GM21825 (cell line): ENCODE results near the gene MFNG.

Experiments used
- ATAC-seq: cut with Tn5 transposase; IDR thresholded peaks from one replicate; pipeline ENCODE4 v1.9.1; 2021; ENCODE audit warnings: mild to moderate bottlenecking, moderate library complexity; ENCODE audit not compliant: unreplicated experiment

The MFNG gene

DNA sequence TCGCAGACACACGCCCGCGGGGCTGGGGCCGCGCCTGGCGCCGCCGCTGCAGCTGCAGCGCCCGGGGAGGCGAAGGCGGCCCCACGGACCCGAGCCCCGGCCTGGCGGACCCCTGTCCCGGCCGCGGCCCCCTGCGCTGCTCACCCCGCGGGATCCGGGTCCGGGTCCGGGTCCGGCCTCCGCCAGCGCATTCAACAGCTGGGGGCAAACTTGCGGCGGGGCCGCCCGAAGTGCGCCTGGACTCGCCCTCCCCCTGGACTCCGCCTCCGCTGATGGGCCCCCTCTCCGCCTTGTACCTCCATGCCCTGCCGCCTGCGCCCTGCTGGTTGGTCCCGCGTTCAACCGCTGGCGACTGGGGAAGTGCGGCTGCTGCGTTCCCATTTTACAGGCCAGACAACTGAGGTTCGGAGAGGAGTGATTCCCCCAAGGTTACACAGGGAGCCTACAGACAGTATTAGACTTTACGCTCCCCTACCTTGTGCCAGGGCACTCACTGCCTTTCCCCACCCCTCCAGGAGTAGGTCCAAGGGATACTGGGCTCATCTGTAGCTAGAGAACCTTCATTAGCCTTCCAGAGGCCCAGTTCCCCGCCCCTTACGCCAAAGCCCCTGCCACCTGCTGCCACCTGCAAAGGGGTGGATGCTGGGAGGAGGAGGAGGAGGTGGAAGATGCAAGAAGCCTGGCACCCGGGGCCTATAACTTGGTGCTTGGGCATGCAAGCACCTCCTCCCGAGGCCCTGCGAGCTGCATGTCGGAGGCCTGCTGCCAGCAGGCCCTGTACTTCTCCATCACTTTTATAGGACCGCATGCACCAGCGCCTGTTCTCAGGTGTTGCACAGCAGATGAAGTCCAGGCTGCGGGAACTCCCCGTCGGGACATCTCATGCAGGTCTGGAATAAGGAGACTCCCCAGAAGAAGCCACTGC, 58.2 kb downstream of the MFNG start:
- no peak for ATAC-seq

DNA sequence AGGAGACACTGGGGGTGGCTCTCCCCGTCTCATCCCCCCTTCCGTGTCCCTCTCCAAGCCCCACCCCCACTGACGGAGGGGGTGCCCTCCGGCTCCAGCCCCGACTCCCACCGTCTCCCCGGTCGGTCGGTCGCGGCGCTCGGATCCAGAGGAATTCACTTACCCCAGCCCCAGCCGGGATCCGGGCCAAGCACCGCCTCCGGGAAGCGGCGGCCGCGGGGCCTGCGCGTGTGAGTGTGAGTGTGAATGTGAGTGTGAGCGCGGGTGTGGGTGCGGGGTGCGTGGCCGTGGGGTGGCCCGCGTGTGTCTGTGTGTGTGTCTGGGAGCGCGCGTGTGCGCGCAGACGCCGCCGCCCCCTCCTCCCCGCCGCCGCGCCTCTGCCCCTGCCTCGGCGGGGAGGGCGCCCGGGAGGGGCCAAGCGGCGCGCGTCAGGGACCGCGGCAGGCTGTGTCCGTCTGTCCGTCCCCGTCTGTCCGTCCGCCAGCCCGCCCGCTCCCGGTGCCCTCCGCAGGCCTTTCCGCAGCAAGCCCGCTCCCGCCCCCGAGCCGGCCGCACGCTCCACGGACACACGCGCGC, 59.0 kb downstream of the MFNG start, which contains the start of gene ELFN2:
Gene ELFN2, minus strand, starts transcription at position 345 of the 576 bp plus-strand sequence. CDS start 51,945 bp downstream, outside the sequence.
- ATAC-seq: no peak

DNA sequence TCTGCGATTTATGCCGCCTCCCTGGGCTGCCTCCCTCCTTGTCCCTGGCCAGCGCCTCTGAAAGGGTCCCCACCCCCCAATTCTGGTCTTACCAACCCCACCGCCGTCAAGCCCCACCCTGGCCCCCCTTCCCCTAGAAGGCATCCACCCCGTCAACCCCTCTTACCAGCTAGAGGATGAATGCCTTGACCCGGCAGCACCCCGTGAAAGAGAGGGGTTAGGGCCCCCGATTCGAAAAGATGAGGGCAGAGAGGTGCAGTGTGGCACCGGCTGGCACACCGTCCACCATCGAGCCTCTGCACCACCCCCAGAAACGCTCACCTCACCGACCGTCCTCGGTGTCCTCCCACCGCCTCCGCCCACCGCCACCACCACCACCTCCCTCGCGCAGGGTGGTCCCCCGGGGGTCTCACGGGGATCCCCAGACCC, 59.5 kb downstream of the MFNG start:
- ATAC-seq: no peak

DNA sequence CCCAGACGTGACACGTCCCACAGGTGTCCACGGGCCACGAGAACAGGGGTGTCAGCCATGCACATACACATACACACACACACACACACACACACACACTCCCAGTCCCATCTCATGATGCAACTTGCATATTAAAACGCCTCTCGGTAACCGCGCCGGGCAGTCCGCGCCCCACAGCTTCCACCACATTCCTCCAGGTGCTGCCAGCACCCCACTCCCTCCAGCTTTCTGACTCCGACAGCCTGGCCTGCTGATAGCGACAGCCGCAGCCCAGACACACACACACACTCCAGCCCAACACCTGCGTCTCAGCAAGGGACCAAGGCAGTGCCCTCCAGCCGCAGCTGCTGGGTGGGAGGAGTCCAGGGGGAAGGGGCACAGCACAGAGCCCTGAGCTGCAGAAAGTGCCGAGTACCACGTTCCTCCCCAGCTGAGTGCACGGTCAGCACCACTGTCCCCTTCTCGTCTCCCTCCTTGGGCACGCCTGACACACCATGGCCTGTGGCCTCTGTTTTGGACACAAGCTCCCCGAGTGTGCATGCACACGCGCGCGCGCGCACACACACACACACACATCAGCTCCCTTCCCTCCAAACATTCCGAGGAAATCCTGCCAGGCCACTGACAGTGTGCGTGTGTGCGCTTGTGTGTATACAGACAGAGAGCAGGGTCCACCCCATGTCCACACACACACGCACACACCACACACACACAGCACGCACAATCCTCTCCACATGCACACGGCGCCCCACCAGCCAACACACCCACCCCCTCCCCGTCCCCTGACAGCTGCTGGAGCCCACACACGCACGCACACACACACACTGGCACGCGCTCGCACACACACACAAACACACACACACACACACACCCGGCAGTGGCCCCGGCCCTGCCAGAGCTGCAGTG, 60.1 kb downstream of the MFNG start:
- no peak for ATAC-seq

DNA sequence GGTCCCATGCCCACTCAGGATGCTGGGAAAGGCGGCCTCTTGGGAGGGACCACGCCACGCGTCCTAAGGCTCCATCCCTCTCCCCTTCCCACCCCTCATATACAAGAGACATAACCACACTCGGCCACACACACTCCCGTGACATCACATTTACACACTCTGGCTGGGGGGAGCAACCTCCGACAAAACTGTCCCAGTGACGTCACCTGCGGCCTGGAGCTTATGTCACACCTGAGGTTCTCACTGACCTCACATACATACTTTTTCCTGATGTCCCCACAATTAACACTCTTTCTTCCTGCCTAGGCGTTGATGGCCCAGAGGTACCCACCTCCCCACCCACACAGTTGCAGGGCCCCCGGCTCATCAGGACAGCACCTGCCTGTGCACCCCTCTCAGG, 60.8 kb downstream of the MFNG start:
- no peak for ATAC-seq

DNA sequence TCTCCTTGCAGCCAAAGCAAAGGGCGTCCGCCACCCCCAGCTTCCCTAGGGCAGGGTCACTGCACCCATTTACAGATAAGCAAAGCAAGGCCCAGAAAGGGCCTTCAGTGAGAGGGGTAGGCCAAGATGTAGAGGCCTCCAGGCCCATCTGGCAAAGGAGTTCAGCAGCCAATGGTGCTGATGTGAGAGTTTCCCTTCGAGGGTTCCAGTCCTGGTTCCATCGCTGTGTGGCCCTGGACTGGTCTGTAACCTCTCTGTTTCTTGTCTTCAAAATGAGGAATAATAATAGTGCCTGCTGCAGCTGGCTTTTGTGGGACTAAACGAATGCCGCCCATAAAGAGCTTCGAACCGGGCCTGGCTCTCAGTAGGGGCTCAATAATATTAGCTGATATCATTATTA, 62.9 kb downstream of the MFNG start:
- no peak for ATAC-seq

DNA sequence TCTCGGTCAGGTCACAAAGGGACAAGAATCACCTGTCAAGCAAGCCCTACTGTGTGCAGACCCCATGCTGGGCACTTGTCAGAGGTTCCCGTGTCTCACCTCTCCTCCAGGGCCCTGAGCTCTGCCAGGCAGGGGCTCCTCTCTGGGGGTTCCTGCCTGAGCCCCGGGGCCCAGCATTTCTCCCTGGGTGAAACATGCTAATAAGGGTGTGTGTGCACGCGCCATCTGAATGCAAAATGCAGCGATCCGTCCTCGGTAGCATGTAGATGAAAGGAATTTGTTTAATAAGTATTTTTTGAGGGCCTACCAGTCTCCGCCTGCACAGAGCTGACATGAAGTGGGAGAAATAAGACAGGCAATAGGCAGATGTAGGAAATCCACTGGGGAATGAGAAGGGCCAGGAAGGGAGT, 64.7 kb downstream of the MFNG start:
- ATAC-seq: no peak

DNA sequence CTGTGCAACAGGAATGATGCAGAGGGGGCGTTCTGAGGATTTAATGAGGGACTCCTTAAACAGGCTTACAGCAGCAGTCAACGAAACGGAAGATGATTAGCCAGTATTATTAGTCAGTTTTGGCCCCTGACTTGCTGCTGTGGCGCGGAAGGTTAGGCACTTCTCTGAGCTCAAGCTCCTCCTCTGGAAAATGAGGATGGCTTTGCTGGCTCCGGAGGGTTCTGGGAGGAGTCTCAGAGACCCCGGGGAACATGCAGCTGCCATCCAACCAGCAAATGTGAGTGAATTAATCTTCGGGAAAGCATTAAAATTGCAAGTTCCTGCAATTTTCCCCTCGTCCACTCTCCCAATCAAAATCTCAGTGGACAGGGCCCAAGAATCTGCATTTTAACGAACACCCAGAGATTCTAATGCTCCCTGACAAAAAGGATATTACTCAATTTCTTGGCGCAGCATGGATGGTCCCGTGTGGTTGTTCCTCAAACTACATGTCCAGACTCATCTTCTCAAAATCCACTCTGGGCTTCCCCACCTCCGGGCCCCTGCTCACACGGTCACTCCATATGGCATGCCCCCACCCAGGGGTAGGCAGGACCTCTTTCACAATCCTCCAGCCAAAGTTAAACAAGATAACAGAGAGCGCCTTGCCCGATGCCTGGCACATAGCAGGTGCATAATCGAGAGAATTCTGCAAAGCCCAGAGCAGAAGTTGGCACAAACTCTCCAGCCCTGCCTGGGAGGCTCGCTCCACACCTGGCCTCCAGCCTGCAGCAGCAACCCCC, 65.3 kb downstream of the MFNG start:
- ATAC-seq: no peak

DNA sequence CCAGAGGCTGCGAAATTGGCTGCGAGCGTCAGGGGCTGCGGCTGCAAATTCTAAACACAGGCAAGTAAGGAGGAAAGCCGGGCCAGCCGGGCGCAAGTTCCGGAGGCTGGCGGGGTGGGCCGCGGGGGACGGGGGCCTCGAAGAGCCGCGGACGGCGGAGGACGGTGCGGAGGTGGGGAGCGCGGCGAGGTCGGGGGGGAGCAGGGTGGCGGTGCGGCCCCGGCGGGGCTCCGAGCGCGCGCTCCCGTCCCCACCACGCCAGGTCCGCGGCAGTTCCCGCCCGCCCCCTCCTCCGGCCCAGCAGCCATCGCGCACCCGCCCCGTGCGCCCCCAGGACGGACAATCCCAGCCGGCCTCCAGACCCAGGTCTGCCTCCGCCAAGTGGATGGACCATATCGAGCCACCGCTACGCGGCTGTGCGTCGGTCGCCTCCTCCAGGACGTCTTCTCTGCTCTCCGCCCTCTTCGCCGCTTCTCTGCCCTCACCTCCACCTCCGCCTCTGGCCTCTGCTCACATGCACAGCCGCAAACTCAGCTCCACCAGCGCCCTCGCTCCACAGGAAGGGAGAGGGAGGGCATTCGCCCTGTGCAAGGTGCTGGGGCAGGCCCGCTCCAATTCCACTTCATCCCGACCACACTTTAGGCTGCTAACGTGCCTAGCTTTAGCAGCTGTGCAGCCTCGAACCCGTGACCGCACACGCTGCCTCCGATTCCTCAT, 66.1 kb downstream of the MFNG start:
- ATAC-seq: no peak

DNA sequence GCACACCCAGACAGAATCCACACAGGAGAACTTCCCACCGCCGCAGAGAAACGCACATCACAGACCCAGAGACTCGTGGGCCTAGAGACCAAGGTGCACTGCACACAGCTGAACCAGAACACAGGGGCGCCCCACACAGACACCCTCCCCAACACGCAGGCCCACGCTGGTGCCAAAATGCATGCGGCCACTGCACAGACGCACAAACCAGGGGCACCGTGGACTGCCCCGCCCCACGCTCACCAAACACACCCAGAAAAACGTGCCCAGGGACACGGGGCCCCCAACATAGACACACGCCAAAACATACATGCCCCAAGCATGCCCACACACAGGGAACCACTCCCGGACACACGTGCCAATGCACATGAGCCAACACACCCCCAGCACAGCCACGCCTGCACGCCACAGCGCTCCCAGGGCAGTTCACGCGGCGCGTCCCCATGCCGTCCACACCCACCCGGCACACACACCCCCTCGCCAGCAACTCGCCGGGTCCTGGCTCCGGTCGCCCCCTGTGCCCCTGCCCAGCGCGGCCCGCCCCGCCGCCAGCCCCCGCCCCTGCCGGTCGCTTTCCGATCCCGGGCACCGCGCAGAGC, 66.7 kb downstream of the MFNG start:
- no peak for ATAC-seq
